Measurements from ENCODE around the gene TPSG1.

The TPSG1 gene

DNA sequence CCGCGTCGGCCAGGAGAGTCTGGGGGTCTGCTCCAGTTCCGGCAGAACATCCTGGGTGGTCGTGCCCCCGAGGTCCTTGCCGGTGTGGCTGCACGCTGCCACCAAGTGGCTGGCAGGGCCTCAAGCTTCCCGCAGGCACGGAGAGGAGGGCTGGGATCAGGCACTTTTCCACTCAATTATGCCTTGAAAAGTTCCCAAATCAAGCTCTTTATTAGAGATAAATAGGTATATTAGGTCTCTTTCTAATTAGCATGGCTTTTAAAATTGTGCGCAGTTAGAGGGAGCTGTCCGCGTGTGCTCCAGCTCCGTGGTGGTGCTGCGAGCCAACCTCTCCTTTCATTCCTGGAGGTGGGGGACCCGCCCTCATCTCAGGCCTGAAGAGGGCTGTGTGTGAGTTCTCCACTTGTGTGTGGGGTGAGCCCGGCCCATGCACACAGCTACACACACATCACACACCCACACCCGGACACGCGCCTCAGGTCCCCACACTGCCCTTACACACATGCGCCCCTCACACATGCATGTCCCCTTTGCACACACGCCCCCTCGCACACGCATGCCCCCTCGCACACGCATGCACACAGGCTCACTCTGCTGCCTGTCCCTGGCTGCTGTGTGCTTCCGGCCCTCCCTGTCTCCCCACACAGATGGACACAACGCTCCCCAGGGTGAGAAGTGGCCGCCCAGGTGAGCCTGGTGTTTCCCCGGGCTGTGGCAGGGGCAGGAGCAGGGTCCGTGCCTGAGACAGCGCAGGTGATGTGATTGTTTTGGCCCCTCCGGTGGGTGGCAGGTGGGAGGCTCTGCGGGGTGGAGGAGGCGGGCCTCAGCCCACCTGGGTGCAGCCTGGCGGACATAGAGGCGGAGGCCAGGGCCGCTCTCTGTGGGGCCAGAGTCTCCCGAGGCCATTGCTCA, 43.4 kb downstream of the TPSG1 start:
- H3K27ac ChIP-seq (ENCODE audit: low read length) = no peak overlapping the region
- H3K4me1 ChIP-seq (ENCODE audit: insufficient read depth, low read length) = no peaks in the 10 kb centered on the region
- H3K4me3 ChIP-seq (ENCODE audit: low read depth in 1 of 2, low read length in 2 of 2) = no peak overlapping the region
- TF ChIP-seq, protein P1, sequence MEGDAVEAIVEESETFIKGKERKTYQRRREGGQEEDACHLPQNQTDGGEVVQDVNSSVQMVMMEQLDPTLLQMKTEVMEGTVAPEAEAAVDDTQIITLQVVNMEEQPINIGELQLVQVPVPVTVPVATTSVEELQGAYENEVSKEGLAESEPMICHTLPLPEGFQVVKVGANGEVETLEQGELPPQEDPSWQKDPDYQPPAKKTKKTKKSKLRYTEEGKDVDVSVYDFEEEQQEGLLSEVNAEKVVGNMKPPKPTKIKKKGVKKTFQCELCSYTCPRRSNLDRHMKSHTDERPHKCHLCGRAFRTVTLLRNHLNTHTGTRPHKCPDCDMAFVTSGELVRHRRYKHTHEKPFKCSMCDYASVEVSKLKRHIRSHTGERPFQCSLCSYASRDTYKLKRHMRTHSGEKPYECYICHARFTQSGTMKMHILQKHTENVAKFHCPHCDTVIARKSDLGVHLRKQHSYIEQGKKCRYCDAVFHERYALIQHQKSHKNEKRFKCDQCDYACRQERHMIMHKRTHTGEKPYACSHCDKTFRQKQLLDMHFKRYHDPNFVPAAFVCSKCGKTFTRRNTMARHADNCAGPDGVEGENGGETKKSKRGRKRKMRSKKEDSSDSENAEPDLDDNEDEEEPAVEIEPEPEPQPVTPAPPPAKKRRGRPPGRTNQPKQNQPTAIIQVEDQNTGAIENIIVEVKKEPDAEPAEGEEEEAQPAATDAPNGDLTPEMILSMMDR (IDR thresholded peaks at IDR 0.05; ENCODE audit: borderline replicate concordance, extremely low read depth, low read length, poor library complexity, severe bottlenecking) = peak; percentile 23
- TF ChIP-seq EZH2 (IDR thresholded peaks at IDR 0.05; ENCODE audit: borderline replicate concordance, low read depth, low read length, severe bottlenecking) = no peak
- ATAC-seq (ENCODE audit: insufficient read depth, low read depth) = no peak
- H3K4me2 ChIP-seq (ENCODE audit: insufficient read depth, low read length) = no peak overlapping the region
- H3K9me3 ChIP-seq (ENCODE audit: insufficient read depth, low read length, severe bottlenecking) = no peaks in the 10 kb centered on the region
- H3K27me3 ChIP-seq (ENCODE audit: insufficient read depth, low read length, poor library complexity) = no peaks in the 10 kb centered on the region
- H3K79me2 ChIP-seq (ENCODE audit: insufficient read depth, low read length) = no peaks in the 10 kb centered on the region
- DNase-seq = no peak
- peaks cover 5% of the 10 kb centered on the region; the same call in 1 of the 2 replicates for H4K20me1 ChIP-seq (ENCODE audit: insufficient read depth, low read length)
- H2AFZ ChIP-seq (ENCODE audit: low read depth, low read length) = no peak overlapping the region
- no peaks in the 10 kb centered on the region for H3K36me3 ChIP-seq (ENCODE audit: insufficient read depth, low read length)
- H3K9ac ChIP-seq (ENCODE audit: low read depth, low read length) = no peak overlapping the region

- no peaks in the 10 kb centered on the region for H3K27me3 ChIP-seq (ENCODE audit: insufficient read depth, low read length, poor library complexity)
- no peaks in the 10 kb centered on the region for H3K9me3 ChIP-seq (ENCODE audit: insufficient read depth, low read length, severe bottlenecking)
- ATAC-seq (ENCODE audit: insufficient read depth, low read depth) = no peak
- no peak overlapping the region for H3K4me3 ChIP-seq (ENCODE audit: low read depth in 1 of 2, low read length in 2 of 2)
- no peak for TF ChIP-seq EZH2 (IDR thresholded peaks at IDR 0.05; ENCODE audit: borderline replicate concordance, low read depth, low read length, severe bottlenecking)
- TF ChIP-seq, protein P1 (IDR thresholded peaks at IDR 0.05; ENCODE audit: borderline replicate concordance, extremely low read depth, low read length, poor library complexity, severe bottlenecking) = no peak
- H3K79me2 ChIP-seq (ENCODE audit: insufficient read depth, low read length) = no peaks in the 10 kb centered on the region
- H4K20me1 ChIP-seq (ENCODE audit: insufficient read depth, low read length) = peaks cover 11% of the 10 kb centered on the region; the same call in 1 of the 2 replicates
- no peak overlapping the region for H2AFZ ChIP-seq (ENCODE audit: low read depth, low read length)
- H3K36me3 ChIP-seq (ENCODE audit: insufficient read depth, low read length) = no peaks in the 10 kb centered on the region
- H3K4me1 ChIP-seq (ENCODE audit: insufficient read depth, low read length) = no peaks in the 10 kb centered on the region
- H3K27ac ChIP-seq (ENCODE audit: low read length) = no peak overlapping the region
- H3K4me2 ChIP-seq (ENCODE audit: insufficient read depth, low read length) = no peak overlapping the region
- DNase-seq = no peak
- no peak overlapping the region for H3K9ac ChIP-seq (ENCODE audit: low read depth, low read length)
Measured at GRCh38 chr16:1180549-1181403, 44.3 kb downstream of the TPSG1 start.

- ATAC-seq (ENCODE audit: insufficient read depth, low read depth) = no peak
- H4K20me1 ChIP-seq (ENCODE audit: insufficient read depth, low read length) = peaks cover 6% of the 10 kb centered on the region; the same call in 1 of the 2 replicates
- no peaks in the 10 kb centered on the region for H3K27me3 ChIP-seq (ENCODE audit: insufficient read depth, low read length, poor library complexity)
- no peaks in the 10 kb centered on the region for H3K79me2 ChIP-seq (ENCODE audit: insufficient read depth, low read length)
- H3K27ac ChIP-seq (ENCODE audit: low read length) = no peak overlapping the region
- no peaks in the 10 kb centered on the region for H3K9me3 ChIP-seq (ENCODE audit: insufficient read depth, low read length, severe bottlenecking)
- H2AFZ ChIP-seq (ENCODE audit: low read depth, low read length) = no peak overlapping the region
- no peak overlapping the region for H3K4me2 ChIP-seq (ENCODE audit: insufficient read depth, low read length)
- no peak overlapping the region for H3K9ac ChIP-seq (ENCODE audit: low read depth, low read length)
- TF ChIP-seq EZH2 (IDR thresholded peaks at IDR 0.05; ENCODE audit: borderline replicate concordance, low read depth, low read length, severe bottlenecking) = no peak
- TF ChIP-seq, protein P1 (IDR thresholded peaks at IDR 0.05; ENCODE audit: borderline replicate concordance, extremely low read depth, low read length, poor library complexity, severe bottlenecking) = no peak
- no peaks in the 10 kb centered on the region for H3K4me1 ChIP-seq (ENCODE audit: insufficient read depth, low read length)
- no peaks in the 10 kb centered on the region for H3K36me3 ChIP-seq (ENCODE audit: insufficient read depth, low read length)
- no peak for DNase-seq
- H3K4me3 ChIP-seq (ENCODE audit: low read depth in 1 of 2, low read length in 2 of 2) = no peak overlapping the region
Measured at GRCh38 chr16:1178295-1178910, 46.7 kb downstream of the TPSG1 start.
